PC-3 (cell line): ENCODE data around the gene DPY19L3. TPM values are rescaled to one million over a fixed set of nuclear protein-coding genes. Genes with fewer than 3 reads are reported as not detected.

Experiments used
- ATAC-seq: fragments of 200-7000 bp; cut with Tn5 transposase; 2 replicates; pipeline ENCODE4 v1.9.1; 2020; ENCODE audit warnings: mild to moderate bottlenecking, moderate library complexity
- BruUV-seq: library from RNA; stranded (reverse); fragments of 400-500 nt; replicated peaks from 2 replicates; lab custom pipeline; 2021; lab: Mats Ljungman, UMichigan
- CTCF ChIA-PET: fragments of 300-600 bp; sonication (Branson Sonifier 250); formaldehyde crosslinking; loops from one replicate; lab custom pipeline; 2022; ENCODE audit warnings: antibody characterized with exemption; lab: Charles Lee
- POLR2A ChIA-PET: fragments of 300-600 bp; sonication (Branson Sonifier 250); formaldehyde crosslinking; loops from one replicate; lab custom pipeline; 2022; ENCODE audit warnings: antibody characterized with exemption; ENCODE audit not compliant: unreplicated experiment; lab: Charles Lee
- DNase-seq: peaks from one replicate; pipeline ENCODE4 v3.0.0-alpha.2; 2015
- H2AFZ ChIP-seq: fragments of 300-600 bp; sonication (generic); 2 replicates; pipeline ENCODE4 v1.6.0; 2016; ENCODE audit warnings: antibody characterized with exemption, low read length
- H3F3A ChIP-seq: fragments of 300-600 bp; sonication (generic); one replicate; pipeline ENCODE4 v1.6.0; 2017; ENCODE audit warnings: antibody characterized with exemption, low read length, control low read depth, mild to moderate bottlenecking; ENCODE audit not compliant: unreplicated experiment
- H3K27ac ChIP-seq: fragments of 300-600 bp; sonication (generic); 2 replicates; pipeline ENCODE4 v1.5.1; 2016; ENCODE audit warnings: mild to moderate bottlenecking, low read length
- H3K27me3 ChIP-seq: fragments of 300-600 bp; sonication (generic); 2 replicates; pipeline ENCODE4 v1.6.1; 2016; ENCODE audit warnings: low read length, mixed read lengths
- H3K36me3 ChIP-seq: fragments of 300-600 bp; sonication (generic); 2 replicates; pipeline ENCODE4 v1.6.1; 2016; ENCODE audit warnings: low read depth, mixed run types, low read length, mixed read lengths
- H3K4me1 ChIP-seq: fragments of 300-600 bp; sonication (generic); 2 replicates; pipeline ENCODE4 v1.5.1; 2016; ENCODE audit warnings: low read length; ENCODE audit not compliant: insufficient read depth
- H3K4me2 ChIP-seq: fragments of 300-600 bp; sonication (generic); 2 replicates; pipeline ENCODE4 v1.6.0; 2016; ENCODE audit warnings: low read length
- H3K4me3 ChIP-seq: fragments of 300-600 bp; sonication (generic); 2 replicates; pipeline ENCODE4 v1.5.1; 2016; ENCODE audit warnings: mild to moderate bottlenecking, low read length, mixed read lengths
- H3K79me2 ChIP-seq: fragments of 300-600 bp; sonication (generic); 2 replicates; pipeline ENCODE4 v1.6.1; 2017; ENCODE audit warnings: low read length, mixed read lengths
- H3K9ac ChIP-seq: fragments of 300-600 bp; sonication (generic); 2 replicates; pipeline ENCODE4 v1.6.0; 2016; ENCODE audit warnings: mild to moderate bottlenecking, low read length
- H3K9me2 ChIP-seq: fragments of 300-600 bp; sonication (generic); replicated peaks from 2 replicates; pipeline ENCODE4 v1.6.1; 2016; ENCODE audit warnings: mixed run types, low read length, mixed read lengths
- H3K9me3 ChIP-seq: fragments of 300-600 bp; sonication (generic); 2 replicates; pipeline ENCODE4 v1.6.1; 2016; ENCODE audit warnings: low read length, mixed read lengths
- H4K20me1 ChIP-seq: fragments of 300-600 bp; sonication (generic); 2 replicates; pipeline ENCODE4 v1.6.1; 2016; ENCODE audit warnings: low read length, mixed read lengths
- CTCF ChIP-seq: fragments of 300-600 bp; sonication (generic); conservative IDR thresholded peaks from 2 replicates; pipeline ENCODE4 v1.5.1; 2017; ENCODE audit warnings: antibody characterized with exemption, low read depth, mild to moderate bottlenecking, low read length
- EZH2 ChIP-seq: fragments of 300-600 bp; sonication (generic); IDR thresholded peaks from one replicate; pipeline ENCODE4 v1.6.1; 2017; ENCODE audit warnings: antibody characterized with exemption, mild to moderate bottlenecking, low read length; ENCODE audit not compliant: unreplicated experiment
- EZH2phosphoT487 ChIP-seq: fragments of 300-600 bp; sonication (generic); IDR thresholded peaks from 2 replicates; pipeline ENCODE4 v1.6.1; 2018; ENCODE audit warnings: mild to moderate bottlenecking, antibody characterized with exemption, low read length, borderline replicate concordance
- intact Hi-C: fragments of 100-400 bp; cut with micrococcal nuclease; formaldehyde crosslinking; loops from 2 replicates; pipeline ENCODE4 v1.9.0; 2023
- total RNA-seq: library from RNA; depleted of rRNA; stranded (reverse); fragments of >200 nt; gene quantifications from 2 replicates; pipeline ENCODE4 v1.2.3, GENCODE V29; 2014

Gene DPY19L3
- total RNA-seq, 1 experiment from 2014 or later = 4.4 TPM

GRCh38 chr19:32519023-32519422, 113.5 kb downstream of the DPY19L3 start:
- no peaks in the 10 kb centered on the region for H3F3A ChIP-seq
- no peak for TF ChIP-seq EZH2
- no peak for TF ChIP-seq CTCF
- TF ChIP-seq EZH2phosphoT487 = no peak
- no peaks in the 10 kb centered on the region for H3K36me3 ChIP-seq
- intact Hi-C loops = no loop called here
- H3K9me2 ChIP-seq = no peaks in the 10 kb centered on the region
- no TSS peak for BruUV-seq
- no peak overlapping the region for H2AFZ ChIP-seq
- H3K4me3 ChIP-seq = no peak overlapping the region
- H3K27ac ChIP-seq = no peak overlapping the region
- no peaks in the 10 kb centered on the region for H3K79me2 ChIP-seq
- no peak overlapping the region for H3K4me2 ChIP-seq
- no peaks in the 10 kb centered on the region for H3K9me3 ChIP-seq
- H4K20me1 ChIP-seq = no peaks in the 10 kb centered on the region
- POLR2A ChIA-PET = no interaction called here
- CTCF ChIA-PET = no interaction called here
- H3K9ac ChIP-seq = no peak overlapping the region
- DNase-seq (no peak), ATAC-seq (no peak)
- no peaks in the 10 kb centered on the region for H3K4me1 ChIP-seq
- H3K27me3 ChIP-seq = peaks cover 11% of the 10 kb centered on the region

GRCh38 chr19:32522967-32523366, 117.4 kb downstream of the DPY19L3 start:
- no peaks in the 10 kb centered on the region for H3K9me3 ChIP-seq
- H4K20me1 ChIP-seq = no peaks in the 10 kb centered on the region
- no peaks in the 10 kb centered on the region for H3K9me2 ChIP-seq
- no peaks in the 10 kb centered on the region for H3K79me2 ChIP-seq
- H2AFZ ChIP-seq = no peak overlapping the region
- ChIA-PET POLR2A (no interaction called here), CTCF (no interaction called here)
- BruUV-seq = no TSS peak
- no peak overlapping the region for H3K9ac ChIP-seq
- H3K27me3 ChIP-seq = peaks cover 20% of the 10 kb centered on the region
- H3K4me3 ChIP-seq = no peak overlapping the region
- H3K36me3 ChIP-seq = no peaks in the 10 kb centered on the region
- no peak overlapping the region for H3K4me2 ChIP-seq
- ATAC-seq (no peak), DNase-seq (no peak)
- H3K4me1 ChIP-seq = no peaks in the 10 kb centered on the region
- no peaks in the 10 kb centered on the region for H3F3A ChIP-seq
- H3K27ac ChIP-seq = no peak overlapping the region
- intact Hi-C loops = no loop called here
- no peak for TF ChIP-seq EZH2
- no peak for TF ChIP-seq EZH2phosphoT487
- TF ChIP-seq CTCF = no peak

- Histone ChIP-seq H3K79me2 (no peaks in the 10 kb centered on the region), H3K4me2 (no peak overlapping the region), H3K9me2 (no peaks in the 10 kb centered on the region), H3K27me3 (peaks cover 11% of the 10 kb centered on the region), H3K27ac (no peak overlapping the region), H3K36me3 (no peaks in the 10 kb centered on the region), H3K9ac (no peak overlapping the region), H2AFZ (no peak overlapping the region), H3K4me1 (no peaks in the 10 kb centered on the region), H3F3A (no peaks in the 10 kb centered on the region), H3K9me3 (no peaks in the 10 kb centered on the region), H4K20me1 (no peaks in the 10 kb centered on the region), H3K4me3 (no peak overlapping the region)
- intact Hi-C loops = no loop called here
- BruUV-seq = no TSS peak
- POLR2A ChIA-PET = no interaction called here
- ATAC-seq (no peak), DNase-seq (no peak)
- CTCF ChIA-PET = no interaction called here
- TF ChIP-seq EZH2phosphoT487 (no peak), CTCF (no peak), EZH2 (no peak)
Measured at GRCh38 chr19:32526895-32527294, 121.3 kb downstream of the DPY19L3 start.
